Suprapubic skin (tissue), 4 donors: ENCODE results near the gene ZNF592. TPM values are rescaled to one million over a fixed set of nuclear protein-coding genes. Genes with fewer than 3 reads are reported as not detected.

Source experiments
- DNase-seq, 2 donors: peaks; one replicate each; pipeline ENCODE4 v3.0.0-alpha.2; 2019; ENCODE audit warnings: low spot score in 2 of 2
- H3K27ac ChIP-seq: fragments of 200-600 bp; sonication (generic); one replicate; pipeline ENCODE4 v1.5.1; 2019
- H3K27me3 ChIP-seq: fragments of 200-600 bp; sonication (generic); one replicate; pipeline ENCODE4 v1.5.1; 2019
- H3K36me3 ChIP-seq: fragments of 200-600 bp; sonication (generic); one replicate; pipeline ENCODE4 v1.5.1; 2019
- H3K4me1 ChIP-seq: fragments of 200-600 bp; sonication (generic); one replicate; pipeline ENCODE4 v1.5.1; 2019
- H3K4me3 ChIP-seq: fragments of 200-600 bp; sonication (generic); one replicate; pipeline ENCODE4 v1.5.1; 2019; ENCODE audit warnings: mild to moderate bottlenecking
- H3K9me3 ChIP-seq: fragments of 200-600 bp; sonication (generic); one replicate; pipeline ENCODE4 v1.5.1; 2019
- CTCF ChIP-seq, 2 donors: fragments of 200-600 bp in 1 of 2; fragments of 450-650 bp in 1 of 2; sonication (generic) in 1 of 2; IDR thresholded peaks; one replicate each; pipeline ENCODE4 v1.5.1; 2016 to 2019; ENCODE audit warnings: antibody characterized with exemption in 2 of 2, mild to moderate bottlenecking in 1 of 2, moderate library complexity in 1 of 2
- EP300 ChIP-seq: sonication (generic); formaldehyde crosslinking; IDR thresholded peaks from one replicate; pipeline ENCODE4 v1.6.1; 2017; ENCODE audit warnings: antibody characterized with exemption
- POLR2A ChIP-seq, 2 donors: fragments of 450-650 bp; IDR thresholded peaks; one replicate each; pipeline ENCODE4 v1.6.1; 2017; ENCODE audit warnings: antibody characterized with exemption in 2 of 2, mild to moderate bottlenecking in 2 of 2, moderate library complexity in 2 of 2
- POLR2AphosphoS5 ChIP-seq, 3 donors: sonication (generic); formaldehyde crosslinking; IDR thresholded peaks; one replicate each; pipeline ENCODE4 v1.6.1; 2017; ENCODE audit warnings: antibody characterized with exemption in 3 of 3
- WGBS: methylation state at CpG from one replicate; pipeline ENCODE4 v1.1.5; 2018; 5-methylcytosine and 5-hydroxymethylcytosine counted together
- total RNA-seq, 4 donors: library from RNA; depleted of rRNA; stranded (reverse); fragments of >200 nt; gene quantifications; one replicate each; pipeline ENCODE4 v1.1.0, GENCODE V29; 2016

ZNF592 gene
- total RNA-seq, 4 donors from 2014 or later: 23.1 to 37.2 (median 30.7) TPM

GRCh38 chr15:84824260-84825007 is 76.0 kb downstream of the ZNF592 start:
- H3K27ac ChIP-seq: peak overlapping the region; percentile 4
- peaks cover 34% of the 10 kb centered on the region for H3K4me1 ChIP-seq
- WGBS: 72% methylated on average over 6 of the region's 6 CpGs

GRCh38 chr15:84826369-84826823 is 78.0 kb downstream of the ZNF592 start:
- Histone ChIP-seq H3K4me1 (peaks cover 34% of the 10 kb centered on the region), H3K27ac (no peak overlapping the region), H3K36me3 (no peaks in the 10 kb centered on the region), H3K4me3 (no peak overlapping the region), H3K9me3 (no peaks in the 10 kb centered on the region), H3K27me3 (no peaks in the 10 kb centered on the region)
- WGBS: 79% methylated on average over 6 of the region's 6 CpGs
- TF ChIP-seq CTCF (IDR thresholded peaks at IDR 0.05) (no peak), EP300 (no peak), POLR2A (IDR thresholded peaks at IDR 0.05) (no peak), POLR2AphosphoS5 (IDR thresholded peaks at IDR 0.05) (no peak)
- DNase-seq: no peak

More at GRCh38 chr15:84824260-84825007, 76.0 kb downstream of the ZNF592 start:
- Histone ChIP-seq H3K4me3 (no peak overlapping the region), H3K36me3 (no peaks in the 10 kb centered on the region), H3K27me3 (no peaks in the 10 kb centered on the region), H3K9me3 (no peaks in the 10 kb centered on the region)
- TF ChIP-seq CTCF (IDR thresholded peaks at IDR 0.05): no peak
- TF ChIP-seq POLR2AphosphoS5 (IDR thresholded peaks at IDR 0.05): no peak
- TF ChIP-seq EP300: no peak
- TF ChIP-seq POLR2A (IDR thresholded peaks at IDR 0.05): no peak
- peak in 1 of 2 donors; percentile 64 for DNase-seq

- Histone ChIP-seq H3K36me3 (no peaks in the 10 kb centered on the region), H3K4me3 (no peak overlapping the region), H3K27me3 (no peaks in the 10 kb centered on the region), H3K27ac (no peak overlapping the region), H3K4me1 (peaks cover 34% of the 10 kb centered on the region), H3K9me3 (no peaks in the 10 kb centered on the region)
- TF ChIP-seq CTCF (IDR thresholded peaks at IDR 0.05) (no peak), POLR2A (IDR thresholded peaks at IDR 0.05) (no peak), POLR2AphosphoS5 (IDR thresholded peaks at IDR 0.05) (no peak), EP300 (no peak)
- 98% methylated on average over 8 of the region's 9 CpGs for WGBS
- DNase-seq: no peak
Measured at GRCh38 chr15:84827246-84827645, 78.9 kb downstream of the ZNF592 start.

GRCh38 chr15:84828086-84828908 is 79.9 kb downstream of the ZNF592 start:
- H3K4me1 ChIP-seq: peaks cover 25% of the 10 kb centered on the region
- no peak for TF ChIP-seq POLR2A (IDR thresholded peaks at IDR 0.05)

GRCh38 chr15:84829428-84829827 is 81.0 kb downstream of the ZNF592 start:
- Histone ChIP-seq H3K4me3 (no peak overlapping the region), H3K36me3 (no peaks in the 10 kb centered on the region), H3K27me3 (no peaks in the 10 kb centered on the region), H3K27ac (no peak overlapping the region), H3K9me3 (no peaks in the 10 kb centered on the region), H3K4me1 (peaks cover 16% of the 10 kb centered on the region)
- DNase-seq: no peak
- WGBS: 66% methylated on average over 8 of the region's 8 CpGs
- TF ChIP-seq POLR2A (IDR thresholded peaks at IDR 0.05): no peak
- no peak for TF ChIP-seq POLR2AphosphoS5 (IDR thresholded peaks at IDR 0.05)
- TF ChIP-seq EP300: no peak
- no peak for TF ChIP-seq CTCF (IDR thresholded peaks at IDR 0.05)

More at GRCh38 chr15:84828086-84828908, 79.9 kb downstream of the ZNF592 start:
- 76% methylated on average over 13 of the region's 14 CpGs for WGBS
- Histone ChIP-seq H3K27ac (no peak overlapping the region), H3K36me3 (no peaks in the 10 kb centered on the region), H3K9me3 (no peaks in the 10 kb centered on the region), H3K27me3 (no peaks in the 10 kb centered on the region), H3K4me3 (no peak overlapping the region)
- no peak for DNase-seq
